Astrocyte (in vitro differentiated cells and primary cell): ENCODE measurements around the gene IL3RA. TPM values are rescaled to one million over a fixed set of nuclear protein-coding genes. Genes with fewer than 3 reads are reported as not detected.
A peak's percentile ranks its signal among the peaks of the same experiment; 100 is the strongest.

Experiments
- DNase-seq: peaks from one replicate; pipeline ENCODE4 v3.0.0-alpha.2; 2010; ENCODE audit warnings: low read depth
- FAIRE-seq: peaks from 2 replicates; lab custom pipeline; 2011; peaks lifted over from hg19 to GRCh38; lab: Jason Lieb, UNC
- H2AFZ ChIP-seq: 2 replicates; pipeline ENCODE4 v1.6.0; 2012; ENCODE audit warnings: low read depth, low read length, inconsistent platforms
- H3K27ac ChIP-seq: 2 replicates; pipeline ENCODE4 v1.5.1; 2011; ENCODE audit warnings: low read depth, low read length, inconsistent platforms
- H3K27me3 ChIP-seq: 2 replicates; pipeline ENCODE4 v1.6.0; 2011; ENCODE audit warnings: low read length, inconsistent platforms; ENCODE audit not compliant: insufficient read depth
- H3K36me3 ChIP-seq: 2 replicates; pipeline ENCODE4 v1.5.1; 2011; ENCODE audit warnings: low read length, inconsistent platforms; ENCODE audit not compliant: insufficient read depth
- H3K4me1 ChIP-seq: 2 replicates; pipeline ENCODE4 v1.5.1; 2011; ENCODE audit warnings: low read length, inconsistent platforms; ENCODE audit not compliant: insufficient read depth
- H3K4me2 ChIP-seq: 2 replicates; pipeline ENCODE4 v1.6.0; 2012; ENCODE audit warnings: low read length, inconsistent platforms
- H3K4me3 ChIP-seq: 2 replicates; pipeline ENCODE4 v1.5.1; 2011; ENCODE audit warnings: low read depth, mild to moderate bottlenecking, low read length, inconsistent platforms; ENCODE audit not compliant: insufficient read depth
- H3K79me2 ChIP-seq: 2 replicates; pipeline ENCODE4 v1.6.0; 2012; ENCODE audit warnings: mild to moderate bottlenecking, low read length, inconsistent platforms; ENCODE audit not compliant: insufficient read depth
- H3K9ac ChIP-seq: 2 replicates; pipeline ENCODE4 v1.6.0; 2012; ENCODE audit warnings: mild to moderate bottlenecking, low read length, inconsistent platforms
- H3K9me3 ChIP-seq: 2 replicates; pipeline ENCODE4 v1.5.1; 2012; ENCODE audit warnings: low read depth, mild to moderate bottlenecking, low read length, inconsistent platforms; ENCODE audit not compliant: insufficient read depth
- H4K20me1 ChIP-seq: 2 replicates; pipeline ENCODE4 v1.6.0; 2012; ENCODE audit warnings: low read length, inconsistent platforms; ENCODE audit not compliant: insufficient read depth
- H3K27ac Mint-ChIP-seq: one replicate; pipeline ENCODE4 v1.8.0; 2021; ENCODE audit warnings: mild to moderate bottlenecking, mixed read lengths; ENCODE audit not compliant: unreplicated experiment
- H3K27me3 Mint-ChIP-seq: one replicate; pipeline ENCODE4 v1.8.0; 2021; ENCODE audit warnings: low read depth, mixed read lengths; ENCODE audit not compliant: unreplicated experiment
- H3K36me3 Mint-ChIP-seq: one replicate; pipeline ENCODE4 v1.8.0; 2021; ENCODE audit warnings: low read depth, mixed read lengths; ENCODE audit not compliant: unreplicated experiment
- H3K4me1 Mint-ChIP-seq: one replicate; pipeline ENCODE4 v1.8.0; 2021; ENCODE audit warnings: low read depth, mixed read lengths; ENCODE audit not compliant: unreplicated experiment
- H3K4me3 Mint-ChIP-seq: one replicate; pipeline ENCODE4 v1.8.0; 2021; ENCODE audit warnings: mild to moderate bottlenecking, moderate library complexity, mixed read lengths; ENCODE audit not compliant: unreplicated experiment
- H3K9me3 Mint-ChIP-seq: one replicate; pipeline ENCODE4 v1.8.0; 2021; ENCODE audit warnings: mild to moderate bottlenecking, mixed read lengths; ENCODE audit not compliant: unreplicated experiment
- CTCF ChIP-seq: IDR thresholded peaks from 2 replicates; pipeline ENCODE4 v1.5.1; 2011; ENCODE audit warnings: low read depth, mild to moderate bottlenecking, inconsistent platforms, low read length, moderate library complexity; ENCODE audit not compliant: insufficient read depth
- EZH2 ChIP-seq: IDR thresholded peaks from 2 replicates; pipeline ENCODE4 v1.6.1; 2012; ENCODE audit warnings: mild to moderate bottlenecking, low read length, inconsistent platforms; ENCODE audit not compliant: insufficient read depth
- total RNA-seq: library from RNA; stranded (reverse); gene quantifications from 2 replicates; pipeline ENCODE4 v1.2.1, GENCODE V29; 2021

The IL3RA gene
- total RNA-seq, 1 donor from 2014 or later, result not detected

- H3K9me3 Mint-ChIP-seq, result peaks cover 14% of the 10 kb centered on the region
- H3K4me1 ChIP-seq, result no peaks in the 10 kb centered on the region
- H3K27ac ChIP-seq, result no peak overlapping the region
- FAIRE-seq, result no peak
- no peaks in the 10 kb centered on the region for H3K27me3 Mint-ChIP-seq
- H4K20me1 ChIP-seq, result no peaks in the 10 kb centered on the region
- no peak overlapping the region for H2AFZ ChIP-seq
- no peak for TF ChIP-seq CTCF
- TF ChIP-seq EZH2, result no peak
- no peak overlapping the region for H3K27ac Mint-ChIP-seq
- H3K9ac ChIP-seq, result no peak overlapping the region
- H3K27me3 ChIP-seq, result no peaks in the 10 kb centered on the region
- H3K4me2 ChIP-seq, result no peak overlapping the region
- H3K4me3 Mint-ChIP-seq, result no peak overlapping the region
- H3K4me3 ChIP-seq, result no peak overlapping the region
- peaks cover 1% of the 10 kb centered on the region for H3K36me3 Mint-ChIP-seq
- DNase-seq, result no peak
- no peaks in the 10 kb centered on the region for H3K9me3 ChIP-seq
- no peaks in the 10 kb centered on the region for H3K79me2 ChIP-seq
- no peaks in the 10 kb centered on the region for H3K4me1 Mint-ChIP-seq
- no peaks in the 10 kb centered on the region for H3K36me3 ChIP-seq
These were observed 1.7 kb upstream of the IL3RA start for GRCh38 chrX:1334854-1335253.

- DNase-seq (no peak), FAIRE-seq (no peak)
- H3K4me3 ChIP-seq, result no peak overlapping the region
- no peaks in the 10 kb centered on the region for H3K27me3 ChIP-seq
- Mint-ChIP-seq H3K4me3 (no peak overlapping the region), H3K4me1 (no peaks in the 10 kb centered on the region), H3K27me3 (no peaks in the 10 kb centered on the region), H3K27ac (no peak overlapping the region), H3K36me3 (peaks cover 6% of the 10 kb centered on the region), H3K9me3 (peaks cover 19% of the 10 kb centered on the region)
- H3K79me2 ChIP-seq, result no peaks in the 10 kb centered on the region
- peaks cover 7% of the 10 kb centered on the region for H3K9me3 ChIP-seq
- H3K27ac ChIP-seq, result no peak overlapping the region
- H3K4me2 ChIP-seq, result peak overlapping the region; percentile 23
- H3K4me1 ChIP-seq, result no peaks in the 10 kb centered on the region
- no peaks in the 10 kb centered on the region for H3K36me3 ChIP-seq
- no peaks in the 10 kb centered on the region for H4K20me1 ChIP-seq
- no peak overlapping the region for H3K9ac ChIP-seq
- H2AFZ ChIP-seq, result no peak overlapping the region
- TF ChIP-seq EZH2, result no peak
- no peak for TF ChIP-seq CTCF
These were observed 579 bp downstream of the IL3RA start for GRCh38 chrX:1336948-1337779.
